Right lobe of liver (tissue), 4 donors: ENCODE results near the gene NUP93.

Experiments
- POLR2A ChIP-seq: fragments of 450-650 bp; IDR thresholded peaks from one replicate; pipeline ENCODE4 v1.6.1; 2017; ENCODE audit warnings: antibody characterized with exemption, mild to moderate bottlenecking
- TF ChIP-seq, protein P1 (sequence below), 4 donors: fragments of 200-600 bp in 3 of 4; fragments of 450-650 bp in 1 of 4; IDR thresholded peaks; one replicate each; pipeline versions ENCODE4 v1.5.1 to v1.8.0; 2016 to 2022; ENCODE audit warnings: antibody characterized with exemption in 4 of 4, mild to moderate bottlenecking in 2 of 4
- donor health status: DM: no; HTN: no; CAD: no.
- donor health status: DM: no; HTN: no; CAD: no.
- donor health status: DM: no; HTN: yes; CAD: no.

DNA sequence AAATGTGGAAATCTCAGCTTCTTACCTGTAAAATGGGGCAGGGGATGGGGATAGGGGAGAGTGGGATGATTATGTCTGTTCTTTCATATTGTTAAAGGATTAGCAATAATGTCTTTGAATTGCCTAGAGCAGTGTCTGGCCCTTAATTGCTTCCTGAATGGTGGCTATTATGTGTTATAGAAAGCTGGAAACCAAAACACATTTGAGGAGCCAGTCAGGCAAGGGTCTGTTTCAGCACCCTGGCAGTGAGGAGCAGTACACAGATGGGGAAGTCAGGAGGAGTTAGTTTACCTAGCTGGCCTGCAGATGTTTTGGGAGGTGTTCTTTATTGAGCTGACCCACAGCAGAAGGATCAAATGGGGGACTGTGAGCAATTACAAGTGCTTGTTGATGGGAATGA lies 63.0 kb downstream of the NUP93 start:
- TF ChIP-seq, protein P1, sequence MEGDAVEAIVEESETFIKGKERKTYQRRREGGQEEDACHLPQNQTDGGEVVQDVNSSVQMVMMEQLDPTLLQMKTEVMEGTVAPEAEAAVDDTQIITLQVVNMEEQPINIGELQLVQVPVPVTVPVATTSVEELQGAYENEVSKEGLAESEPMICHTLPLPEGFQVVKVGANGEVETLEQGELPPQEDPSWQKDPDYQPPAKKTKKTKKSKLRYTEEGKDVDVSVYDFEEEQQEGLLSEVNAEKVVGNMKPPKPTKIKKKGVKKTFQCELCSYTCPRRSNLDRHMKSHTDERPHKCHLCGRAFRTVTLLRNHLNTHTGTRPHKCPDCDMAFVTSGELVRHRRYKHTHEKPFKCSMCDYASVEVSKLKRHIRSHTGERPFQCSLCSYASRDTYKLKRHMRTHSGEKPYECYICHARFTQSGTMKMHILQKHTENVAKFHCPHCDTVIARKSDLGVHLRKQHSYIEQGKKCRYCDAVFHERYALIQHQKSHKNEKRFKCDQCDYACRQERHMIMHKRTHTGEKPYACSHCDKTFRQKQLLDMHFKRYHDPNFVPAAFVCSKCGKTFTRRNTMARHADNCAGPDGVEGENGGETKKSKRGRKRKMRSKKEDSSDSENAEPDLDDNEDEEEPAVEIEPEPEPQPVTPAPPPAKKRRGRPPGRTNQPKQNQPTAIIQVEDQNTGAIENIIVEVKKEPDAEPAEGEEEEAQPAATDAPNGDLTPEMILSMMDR (IDR thresholded peaks at IDR 0.05): no peak
- no peak for TF ChIP-seq POLR2A
